IMR-90 (cell line): ENCODE data around the gene ZC3H14.

Source experiments
- CTCF ChIP-seq: conservative IDR thresholded peaks from 2 replicates; pipeline ENCODE4 v1.5.1; 2012; ENCODE audit warnings: mild to moderate bottlenecking, low read depth, low read length, improper control_type of control experiment
- POLR2A ChIP-seq: IDR thresholded peaks from 2 replicates; pipeline ENCODE4 v1.6.1; 2012; ENCODE audit warnings: mild to moderate bottlenecking, low read depth, low read length

- TF ChIP-seq CTCF (no peak), POLR2A (no peak)
These were observed 47.2 kb upstream of the ZC3H14 start for GRCh38 chr14:88515499-88516221.
